Activated T-helper 17 cell treated with anti-CD3 and anti-CD28 coated beads, Interleukin-2, amount 50 U/mL, for 72 hours (primary cell): ENCODE data around the gene APRT. TPM values are rescaled to one million over a fixed set of nuclear protein-coding genes. Genes with fewer than 3 reads are reported as not detected.
A peak's percentile ranks its signal among the peaks of the same experiment; 100 is the strongest.

Experiments
- ATAC-seq: fragments of 150-1000 bp; cut with Tn5 transposase; replicated peaks from 2 replicates; pipeline ENCODE4 v1.10.0; 2021; ENCODE audit warnings: mild to moderate bottlenecking, moderate library complexity
- H3K27ac Mint-ChIP-seq: one replicate; pipeline ENCODE4 v1.8.0; 2022; ENCODE audit warnings: mixed read lengths
- H3K27me3 Mint-ChIP-seq: one replicate; pipeline ENCODE4 v1.8.0; 2022; ENCODE audit warnings: mixed read lengths
- H3K36me3 Mint-ChIP-seq: one replicate; pipeline ENCODE4 v1.8.0; 2022; ENCODE audit warnings: low read depth, mild to moderate bottlenecking, mixed read lengths
- H3K4me1 Mint-ChIP-seq: one replicate; pipeline ENCODE4 v1.8.0; 2022; ENCODE audit warnings: mixed read lengths
- H3K4me3 Mint-ChIP-seq: one replicate; pipeline ENCODE4 v1.8.0; 2022; ENCODE audit warnings: mild to moderate bottlenecking, mixed read lengths
- H3K9me3 Mint-ChIP-seq: one replicate; pipeline ENCODE4 v1.8.0; 2022; ENCODE audit warnings: mixed read lengths
- total RNA-seq, 2 donors: library from RNA; stranded (reverse); gene quantifications; one replicate each; pipeline ENCODE4 v1.2.3, GENCODE V29; 2022

Gene APRT
- total RNA-seq, 2 donors from 2014 or later: 132 to 139 TPM

- no peak overlapping the region for H3K4me3 Mint-ChIP-seq
- no peak for ATAC-seq
- peaks cover 18% of the 10 kb centered on the region for H3K4me1 Mint-ChIP-seq
- peaks cover 22% of the 10 kb centered on the region for H3K36me3 Mint-ChIP-seq
- no peaks in the 10 kb centered on the region for H3K9me3 Mint-ChIP-seq
- H3K27ac Mint-ChIP-seq: no peak overlapping the region
- H3K27me3 Mint-ChIP-seq: no peaks in the 10 kb centered on the region
Observed at GRCh38 chr16:88762258-88762870, 49.4 kb downstream of the APRT start.

- Mint-ChIP-seq H3K27me3 (no peaks in the 10 kb centered on the region), H3K36me3 (peaks cover 22% of the 10 kb centered on the region), H3K4me1 (peaks cover 13% of the 10 kb centered on the region), H3K27ac (no peak overlapping the region), H3K4me3 (no peak overlapping the region), H3K9me3 (no peaks in the 10 kb centered on the region)
- no peak for ATAC-seq
Observed at GRCh38 chr16:88761830-88762229, 49.9 kb downstream of the APRT start.

- peaks cover 20% of the 10 kb centered on the region for H3K36me3 Mint-ChIP-seq
- H3K4me3 Mint-ChIP-seq: no peak overlapping the region
- no peaks in the 10 kb centered on the region for H3K27me3 Mint-ChIP-seq
Observed at GRCh38 chr16:88761143-88761534, 50.6 kb downstream of the APRT start.

GRCh38 chr16:88760424-88761142, 51.1 kb downstream of the APRT start:
- peaks cover 12% of the 10 kb centered on the region for H3K4me1 Mint-ChIP-seq
- peak overlapping the region; percentile 16 for H3K4me3 Mint-ChIP-seq
- no peak overlapping the region for H3K27ac Mint-ChIP-seq
- no peaks in the 10 kb centered on the region for H3K9me3 Mint-ChIP-seq
- peaks cover 15% of the 10 kb centered on the region for H3K36me3 Mint-ChIP-seq
- H3K27me3 Mint-ChIP-seq: no peaks in the 10 kb centered on the region
- ATAC-seq: no peak

More at GRCh38 chr16:88761143-88761534, 50.6 kb downstream of the APRT start:
- Mint-ChIP-seq H3K4me1 (peaks cover 12% of the 10 kb centered on the region), H3K9me3 (no peaks in the 10 kb centered on the region), H3K27ac (no peak overlapping the region)
- ATAC-seq: no peak

GRCh38 chr16:88759976-88760350, 51.8 kb downstream of the APRT start:
- H3K4me3 Mint-ChIP-seq: peak overlapping the region; percentile 16
- no peak for ATAC-seq

More at GRCh38 chr16:88759976-88760350, 51.8 kb downstream of the APRT start:
- Mint-ChIP-seq H3K4me1 (peaks cover 12% of the 10 kb centered on the region), H3K27ac (no peak overlapping the region), H3K27me3 (no peaks in the 10 kb centered on the region), H3K9me3 (no peaks in the 10 kb centered on the region), H3K36me3 (peaks cover 15% of the 10 kb centered on the region)

Other genes starting within 250 kb of the APRT start
- 100 to 1,000 TPM; 103 TPM for gene ZC3H18, start 241.5 kb downstream of the APRT start, total RNA-seq
- under 1 TPM; 0.42 to 0.56 TPM for gene IL17C, start 173.4 kb downstream of the APRT start, total RNA-seq
- 100 to 1,000 TPM; 242 to 290 TPM for gene CYBA, start 160.9 kb downstream of the APRT start, total RNA-seq
- gene MVD, start 148.8 kb downstream of the APRT start, total RNA-seq: 10 to 100 TPM; 84.3 to 93.2 TPM
- gene SNAI3, start 125.4 kb downstream of the APRT start, total RNA-seq: 1 to 10 TPM; 5.9 to 6.7 TPM
- 100 to 1,000 TPM in 1 of 2 donors, 10 to 100 TPM in 1; 57.1 to 119 TPM for gene RNF166, start 105.5 kb downstream of the APRT start, total RNA-seq
- gene CTU2, start 105.4 kb downstream of the APRT start, total RNA-seq: 10 to 100 TPM; 19.8 to 31.8 TPM
- gene PIEZO1, start 26.7 kb downstream of the APRT start, total RNA-seq: 100 to 1,000 TPM; 197 to 326 TPM
- gene CDT1, start 8.1 kb downstream of the APRT start, total RNA-seq: 100 to 1,000 TPM in 1 of 2 donors, 10 to 100 TPM in 1; 96.6 to 141 TPM
- 10 to 100 TPM; 37.6 to 73.0 TPM for gene GALNS, start 45.0 kb upstream of the APRT start, total RNA-seq
- gene TRAPPC2L, start 45.2 kb upstream of the APRT start, total RNA-seq: 10 to 100 TPM; 51.1 to 73.9 TPM
- gene PABPN1L, start 54.7 kb upstream of the APRT start, total RNA-seq: not detected
- gene CBFA2T3, start 165.3 kb upstream of the APRT start, total RNA-seq: under 1 TPM in 1 of 2 donors, not detected in 1; 0.19 TPM